ENCODE results near the gene ABCB6.
"Not testable (repeated sequence)": the region's sequence is repeated elsewhere in the genome, so short reads cannot be mapped to it uniquely, and the experiment has no call there.

Gene ABCB6

DNA sequence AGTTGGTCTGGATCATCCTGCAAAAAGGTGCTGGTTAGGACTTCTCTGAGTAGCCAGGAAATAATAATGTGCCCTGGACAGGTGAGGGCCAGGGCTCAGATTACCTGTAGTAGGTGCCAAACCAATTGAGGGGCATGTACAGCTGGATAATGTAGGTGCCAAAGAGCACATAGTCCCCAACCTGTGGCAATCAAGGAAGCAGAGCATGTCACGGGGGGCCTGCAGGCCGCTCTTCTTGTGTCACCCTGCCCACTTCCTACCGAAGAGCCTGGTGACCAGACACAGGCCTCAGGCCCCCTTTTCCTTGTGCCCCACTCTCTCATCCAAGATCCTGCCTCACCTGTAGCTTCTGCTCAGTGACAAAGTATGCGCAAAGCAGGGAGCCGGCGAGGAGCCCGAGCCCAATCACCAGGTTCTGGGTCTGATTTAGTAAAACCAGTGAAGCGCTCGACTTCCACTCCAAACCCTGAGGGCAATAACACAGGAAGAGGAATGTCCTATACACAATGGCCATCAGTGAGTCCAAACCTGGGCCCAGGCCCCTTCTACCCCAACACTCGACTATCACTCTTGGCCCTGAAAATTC lies 5.2 kb downstream of the ABCB6 start:
- DNase-seq (ENCODE audit: low spot score): no peak

DNA sequence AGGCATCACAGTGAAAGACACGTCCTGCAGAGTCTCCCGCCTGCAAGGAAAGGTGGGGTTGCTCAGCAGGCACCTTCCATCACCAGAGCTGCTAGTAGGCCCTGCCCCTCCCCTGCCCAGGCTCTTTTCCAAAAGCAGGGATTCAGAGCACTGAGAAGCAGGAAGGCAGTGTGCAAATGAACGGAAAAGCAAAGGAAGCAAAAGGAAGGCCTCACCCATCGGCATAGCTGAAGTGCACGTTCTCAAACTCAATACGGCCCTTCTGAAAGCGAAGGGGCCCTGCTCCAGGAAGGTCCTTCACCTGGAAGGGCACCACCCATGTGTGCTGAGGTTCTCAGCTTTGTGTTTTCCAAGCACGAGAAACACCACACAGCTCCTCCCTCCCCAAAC lies 5.7 kb downstream of the ABCB6 start:
- DNase-seq (ENCODE audit: low spot score): no peak

DNA sequence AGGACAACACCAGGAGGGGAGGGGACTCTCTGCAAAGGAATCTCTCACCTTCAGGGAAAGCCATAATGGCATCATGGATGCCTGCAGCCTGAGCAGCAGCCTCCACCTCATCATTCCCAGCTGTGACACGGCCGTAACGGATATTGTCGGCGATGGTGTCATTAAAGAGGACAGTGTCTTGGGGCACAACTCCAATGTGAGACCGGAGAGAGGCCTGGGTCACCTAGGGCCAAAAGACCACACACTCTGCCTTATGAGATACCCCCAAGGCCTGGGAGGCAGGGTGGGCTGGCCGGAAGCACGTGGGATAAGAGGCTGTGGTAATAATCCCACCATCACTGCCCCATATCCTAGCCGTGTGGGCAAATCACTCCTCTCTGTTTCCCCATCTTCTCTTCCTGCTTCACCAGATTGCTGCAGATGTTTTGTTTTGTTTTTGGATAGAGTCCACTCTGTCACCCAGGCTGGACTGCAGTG lies 7.8 kb downstream of the ABCB6 start:
- no peak for DNase-seq (ENCODE audit: low spot score)

DNA sequence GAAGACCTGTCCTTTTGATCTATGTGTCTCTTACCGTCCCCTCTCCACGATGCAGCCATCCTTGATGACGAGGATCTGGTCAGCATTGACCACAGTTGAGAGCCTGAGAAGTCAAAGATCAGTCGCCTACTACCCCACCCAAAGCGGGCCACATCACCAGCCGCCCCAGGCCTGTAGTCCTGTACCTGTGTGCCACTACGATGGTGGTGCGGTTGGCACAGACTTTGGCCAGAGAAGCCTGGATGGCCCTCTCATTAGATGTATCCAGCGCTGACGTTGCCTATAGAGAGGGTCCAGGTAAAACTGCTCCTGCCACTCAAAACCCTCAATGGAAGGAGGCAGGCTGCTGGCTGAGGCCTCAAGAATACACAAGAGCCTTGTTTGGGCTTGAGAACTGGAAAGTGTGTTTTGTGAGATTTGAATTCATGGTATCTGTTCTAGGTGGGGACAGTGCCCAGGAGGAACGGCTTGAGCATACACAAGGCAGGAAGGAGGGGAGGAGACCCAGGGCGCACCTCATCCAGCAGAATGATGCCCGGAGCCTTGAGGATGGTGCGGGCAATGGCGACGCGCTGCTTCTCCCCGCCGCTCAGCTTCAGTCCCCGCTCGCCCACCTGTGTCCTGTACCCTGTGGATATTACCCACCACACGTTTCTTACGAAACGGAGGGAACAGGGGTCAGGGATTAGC lies 8.4 kb downstream of the ABCB6 start:
- no peak for DNase-seq (ENCODE audit: low spot score)

DNA sequence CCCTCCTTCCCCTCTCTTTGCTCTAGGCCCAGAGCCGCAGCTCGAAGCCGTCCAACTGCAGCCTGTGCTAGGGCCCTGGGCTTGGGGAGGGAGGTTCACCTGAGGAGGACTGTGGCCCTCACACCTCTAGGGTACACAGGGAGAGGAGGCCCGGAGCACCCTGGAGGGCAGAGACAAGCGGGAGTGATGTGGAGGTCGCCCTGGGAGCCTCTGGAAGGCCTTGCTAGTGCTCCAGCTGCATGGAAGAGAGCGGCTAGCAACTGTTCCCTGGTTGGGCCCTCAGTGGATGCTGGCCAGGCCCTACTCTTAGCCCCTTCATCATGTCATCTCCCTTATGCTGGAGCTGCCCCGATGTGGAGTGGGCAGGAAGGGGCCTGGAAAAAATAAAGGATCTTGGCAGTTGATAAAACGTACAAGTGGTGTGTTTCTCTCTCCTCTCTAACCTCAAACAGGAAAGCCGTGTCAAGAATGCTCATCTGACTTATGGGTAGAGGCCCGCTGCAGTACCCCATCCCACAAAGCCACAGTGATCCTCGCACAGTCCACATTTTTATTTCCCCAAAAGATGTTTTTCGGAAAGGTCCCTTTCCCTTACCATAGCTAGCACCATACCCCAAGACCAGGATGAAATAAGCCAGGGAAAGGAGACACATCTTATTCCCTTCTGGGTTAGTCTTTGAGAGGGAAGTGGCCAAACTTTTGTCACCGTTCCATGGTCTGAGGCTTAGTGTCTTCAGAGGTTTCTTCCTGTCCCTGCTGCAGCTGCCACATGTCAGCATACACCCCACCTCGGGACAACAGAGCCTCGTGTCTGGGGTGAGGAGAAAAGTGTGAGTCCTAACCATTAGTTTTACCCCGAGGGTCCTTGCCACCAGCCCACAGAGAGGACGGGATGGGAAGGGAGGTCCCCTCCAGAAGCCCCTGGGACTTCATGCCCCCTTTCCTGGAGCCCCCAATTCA lies 9.2 kb downstream of the ABCB6 start:
- DNase-seq (ENCODE audit: low spot score): no peak

DNA sequence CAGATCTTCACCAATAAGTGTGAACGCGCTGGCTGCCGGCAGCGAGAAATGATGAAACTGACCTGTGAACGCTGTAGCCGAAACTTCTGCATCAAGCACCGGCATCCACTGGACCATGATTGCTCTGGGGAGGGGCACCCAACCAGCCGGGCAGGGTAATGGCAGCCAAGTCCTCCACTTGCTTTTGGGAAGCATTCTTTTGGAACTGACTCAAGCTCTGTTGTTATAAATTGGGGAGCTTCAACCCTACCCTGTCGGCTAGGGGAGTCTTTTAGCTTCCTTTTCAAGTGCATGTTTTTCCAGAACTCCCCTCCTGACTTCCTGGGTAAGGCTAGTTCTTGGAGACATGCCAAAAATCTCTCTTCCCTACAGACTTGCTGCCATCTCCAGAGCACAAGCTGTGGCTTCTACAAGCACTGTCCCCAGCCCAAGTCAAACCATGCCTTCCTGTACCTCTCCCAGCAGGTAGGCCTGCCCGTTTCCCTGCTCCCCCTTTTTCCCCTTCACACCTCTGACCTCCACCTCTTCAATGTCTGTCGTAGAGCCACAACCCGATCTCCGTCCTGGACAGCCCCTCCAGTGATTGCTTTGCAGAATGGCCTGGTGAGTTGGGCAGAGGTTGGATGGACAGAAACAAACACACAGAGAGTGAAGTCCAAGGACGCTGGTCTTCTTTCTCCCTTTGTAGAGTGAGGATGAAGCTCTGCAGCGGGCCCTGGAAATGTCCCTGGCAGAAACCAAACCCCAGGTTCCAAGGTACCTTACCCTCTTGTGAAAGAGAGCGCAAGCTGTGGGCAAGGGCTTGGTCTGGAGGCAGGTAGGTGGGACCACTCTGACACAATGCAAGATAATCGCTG lies 10.6 kb downstream of the ABCB6 start:
- DNase-seq (ENCODE audit: low spot score): peak; percentile 37

DNA sequence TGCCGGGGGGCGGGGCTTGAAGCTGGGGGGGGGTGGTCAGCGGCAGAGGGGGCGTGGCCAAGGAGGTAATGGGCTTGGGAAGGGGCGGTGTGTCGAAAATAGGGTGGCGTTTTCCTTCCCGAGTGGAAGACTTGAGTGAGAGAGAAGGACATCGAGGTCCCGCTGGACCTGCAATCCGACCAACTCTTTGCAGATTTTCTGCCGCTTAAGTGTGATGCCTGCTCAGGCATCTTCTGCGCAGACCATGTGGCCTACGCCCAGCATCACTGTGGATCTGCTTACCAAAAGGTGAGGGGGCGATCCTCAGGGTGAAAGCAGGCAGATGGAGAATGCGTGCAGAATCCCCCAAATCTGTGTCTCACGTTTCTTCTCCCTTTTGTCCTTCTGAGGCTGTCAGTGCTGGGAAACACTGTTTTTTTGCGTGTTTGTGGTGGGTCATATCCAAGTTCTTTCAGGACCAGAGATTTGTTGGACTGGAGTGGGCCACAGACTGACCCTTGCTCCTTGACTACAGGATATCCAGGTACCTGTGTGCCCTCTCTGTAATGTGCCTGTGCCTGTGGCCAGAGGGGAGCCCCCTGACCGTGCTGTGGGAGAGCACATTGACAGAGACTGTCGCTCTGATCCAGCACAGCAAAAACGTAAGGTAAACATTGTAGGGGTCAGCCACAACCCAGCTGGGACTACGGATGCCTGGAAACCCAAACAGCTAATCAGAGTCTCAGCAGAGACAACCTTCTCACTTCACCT lies 11.4 kb downstream of the ABCB6 start:
- no peak for DNase-seq (ENCODE audit: low spot score)

DNA sequence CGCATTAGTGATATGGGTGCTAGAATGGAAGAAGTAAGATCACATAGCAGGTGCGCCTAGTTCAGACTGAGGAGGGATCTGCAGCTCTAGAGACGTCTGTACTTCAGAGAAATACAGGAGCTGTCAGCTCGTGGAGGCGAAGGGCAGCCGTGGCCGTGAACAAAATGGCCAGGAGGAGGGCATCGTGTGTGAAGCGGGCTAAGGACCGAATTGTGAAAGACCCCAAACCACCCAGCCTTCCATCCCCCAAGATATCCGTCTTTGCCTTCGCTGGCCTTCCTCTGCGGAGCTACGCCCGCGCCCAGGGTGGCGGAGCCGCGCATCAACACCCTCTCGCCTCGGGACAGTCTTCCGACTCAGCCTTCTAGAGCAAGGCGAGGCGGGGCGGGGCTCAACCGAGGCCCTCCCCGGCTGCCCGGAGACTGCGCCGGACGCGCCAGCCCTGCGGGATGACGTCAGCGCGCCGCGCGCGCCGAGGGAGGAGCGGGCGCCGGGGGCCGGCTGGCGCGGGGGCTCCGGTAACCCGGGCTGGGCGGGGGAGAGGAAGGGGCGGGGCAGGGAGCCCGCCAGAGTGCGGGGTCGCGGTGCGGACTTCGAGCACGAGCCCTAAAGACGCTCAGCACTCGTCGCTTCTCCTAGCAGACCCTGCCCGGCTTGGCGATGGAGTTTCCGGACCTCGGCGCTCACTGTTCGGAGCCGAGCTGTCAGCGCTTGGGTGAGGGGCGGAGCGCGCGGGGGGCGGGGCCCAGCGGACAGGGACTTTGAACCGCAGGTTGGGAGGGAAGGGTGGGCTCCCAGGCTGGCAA lies 12.2 kb downstream of the ABCB6 start, which contains the start of gene ZFAND2B:
TSS of gene ZFAND2B (plus strand) at position 455 of the 806 bp plus-strand sequence. CDS start at position 661, 206 bp downstream.
- DNase-seq (ENCODE audit: low spot score): peak; percentile 99

DNA sequence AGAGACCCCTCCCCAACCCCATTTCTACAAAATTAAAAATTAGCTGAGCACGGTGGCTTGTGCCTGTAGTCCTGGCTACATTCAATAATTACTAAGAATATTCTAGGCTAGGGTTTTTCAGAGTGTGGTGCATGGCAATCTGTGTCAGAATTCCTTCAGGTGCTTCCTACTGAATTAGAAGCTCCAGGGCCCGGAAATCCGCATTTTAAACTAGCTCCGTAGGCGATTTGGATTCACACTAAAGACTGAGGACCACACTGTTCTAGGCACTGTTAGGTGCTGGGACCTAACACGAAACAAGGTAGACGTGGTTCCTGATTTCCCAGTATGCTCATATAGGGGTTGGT lies 12.8 kb downstream of the ABCB6 start:
- no peak for DNase-seq (ENCODE audit: low spot score)

DNA sequence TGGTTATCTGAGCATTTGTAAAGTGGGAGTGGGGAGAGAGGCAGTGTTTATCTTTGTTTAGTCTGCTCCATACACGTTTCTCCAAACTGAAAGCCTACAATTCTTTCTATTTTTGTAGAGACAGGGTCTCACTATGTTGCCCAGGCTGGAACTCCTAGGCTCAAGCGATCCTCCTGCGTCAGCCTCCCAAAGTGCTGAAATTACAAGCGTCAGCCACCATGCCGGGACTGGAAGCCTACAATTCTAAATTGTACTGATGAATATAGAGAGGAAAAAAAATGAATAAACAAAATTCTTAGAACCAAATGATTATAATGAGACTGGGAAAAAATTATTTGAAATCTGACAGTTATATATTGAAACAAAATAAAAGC lies 13.6 kb downstream of the ABCB6 start:
- DNase-seq (ENCODE audit: low spot score): no peak

DNA sequence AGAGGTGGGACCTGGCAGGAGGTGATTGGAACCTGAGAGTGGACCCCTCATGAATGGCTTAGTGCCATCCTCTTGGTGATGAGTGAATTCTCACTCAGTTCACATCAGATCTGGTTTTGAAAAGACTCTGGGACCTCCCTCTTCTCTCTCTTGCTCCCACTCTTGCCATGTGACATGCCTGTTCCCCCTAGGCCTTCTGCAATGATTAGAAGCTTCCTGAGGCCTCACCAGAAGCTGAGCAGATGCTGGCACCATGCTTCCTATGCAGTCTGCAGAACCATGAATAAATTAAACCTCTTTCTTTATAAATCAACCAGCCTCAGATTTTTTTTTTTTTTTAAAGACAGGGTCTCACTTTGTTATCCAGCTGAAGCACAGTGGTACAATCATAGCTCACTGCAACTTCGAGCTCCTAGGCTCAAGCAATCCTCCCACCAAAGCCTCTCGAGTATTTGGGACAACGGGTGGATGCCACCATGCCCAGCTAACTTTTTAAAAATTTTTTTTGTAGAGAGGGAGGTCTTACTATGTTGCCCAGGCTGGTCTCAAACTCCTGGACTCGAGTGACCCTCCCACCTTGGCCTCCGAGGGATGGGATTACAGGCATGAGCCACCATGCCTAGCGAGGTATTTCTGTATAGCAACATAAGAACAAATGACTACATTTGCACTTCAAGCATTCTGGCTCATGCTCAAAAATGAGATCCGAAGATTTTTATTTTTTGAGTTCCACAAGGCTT lies 14.2 kb downstream of the ABCB6 start:
- DNase-seq (ENCODE audit: low spot score): no peak

DNA sequence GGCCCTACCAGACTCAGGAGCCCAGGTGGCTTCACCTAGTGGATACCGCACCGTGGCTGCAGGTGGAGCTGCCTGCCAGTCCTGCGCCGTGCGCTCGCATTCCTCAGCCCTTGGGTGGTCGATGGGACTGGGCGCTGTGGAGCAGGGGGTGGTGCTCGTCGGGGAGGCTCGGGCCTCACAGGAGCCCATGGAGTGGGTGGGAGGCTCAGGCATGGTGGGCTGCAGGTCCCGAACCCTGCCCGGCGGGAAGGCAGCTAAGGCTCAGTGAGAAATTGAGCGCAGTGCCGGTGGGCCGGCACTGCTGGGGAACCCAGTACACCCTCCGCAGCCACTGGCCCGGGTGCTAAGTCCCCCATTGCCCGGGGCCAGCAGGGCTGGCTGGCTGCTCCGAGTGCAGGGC lies 17.4 kb downstream of the ABCB6 start:
- DNase-seq (ENCODE audit: low spot score): not testable (repeated sequence)

DNA sequence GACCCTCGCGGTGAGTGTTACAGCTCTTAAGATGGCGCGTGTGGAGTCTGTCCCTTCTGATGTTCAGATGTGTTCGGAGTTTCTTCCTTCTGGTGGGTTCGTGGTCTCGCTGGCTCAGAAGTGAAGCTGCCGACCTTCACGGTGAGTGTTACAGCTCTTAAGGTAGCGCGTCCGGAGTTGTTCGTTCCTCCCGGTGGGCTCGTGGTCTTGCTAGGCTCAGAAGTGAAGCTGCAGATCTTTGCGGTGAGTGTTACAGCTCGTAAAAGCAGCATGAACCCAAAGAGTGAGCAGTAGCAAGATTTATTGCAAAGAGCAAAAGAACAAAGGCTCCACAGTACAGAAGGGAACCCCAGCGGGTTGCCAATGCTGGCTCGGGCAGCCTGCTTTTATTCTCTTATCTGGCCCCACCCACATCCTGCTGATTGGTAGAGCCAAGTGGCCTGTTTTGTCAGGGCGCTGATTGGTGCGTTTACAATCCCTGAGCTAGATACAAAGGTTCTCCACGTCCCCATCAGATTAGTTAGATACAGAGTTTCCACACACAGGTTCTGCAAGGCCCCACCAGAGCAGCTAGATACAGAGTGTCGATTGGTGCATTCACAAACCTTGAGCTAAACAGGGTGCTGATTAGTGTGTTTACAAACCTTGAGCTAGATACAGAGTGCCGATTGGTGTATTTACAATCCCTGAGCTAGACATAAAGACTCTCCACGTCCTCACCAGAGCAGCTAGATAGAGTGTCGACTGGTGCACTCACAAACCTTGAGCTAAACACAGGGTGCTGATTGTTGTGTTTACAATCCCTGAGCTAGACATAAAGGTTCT lies 18.0 kb downstream of the ABCB6 start:
- not testable (repeated sequence) for DNase-seq (ENCODE audit: low spot score)

DNA sequence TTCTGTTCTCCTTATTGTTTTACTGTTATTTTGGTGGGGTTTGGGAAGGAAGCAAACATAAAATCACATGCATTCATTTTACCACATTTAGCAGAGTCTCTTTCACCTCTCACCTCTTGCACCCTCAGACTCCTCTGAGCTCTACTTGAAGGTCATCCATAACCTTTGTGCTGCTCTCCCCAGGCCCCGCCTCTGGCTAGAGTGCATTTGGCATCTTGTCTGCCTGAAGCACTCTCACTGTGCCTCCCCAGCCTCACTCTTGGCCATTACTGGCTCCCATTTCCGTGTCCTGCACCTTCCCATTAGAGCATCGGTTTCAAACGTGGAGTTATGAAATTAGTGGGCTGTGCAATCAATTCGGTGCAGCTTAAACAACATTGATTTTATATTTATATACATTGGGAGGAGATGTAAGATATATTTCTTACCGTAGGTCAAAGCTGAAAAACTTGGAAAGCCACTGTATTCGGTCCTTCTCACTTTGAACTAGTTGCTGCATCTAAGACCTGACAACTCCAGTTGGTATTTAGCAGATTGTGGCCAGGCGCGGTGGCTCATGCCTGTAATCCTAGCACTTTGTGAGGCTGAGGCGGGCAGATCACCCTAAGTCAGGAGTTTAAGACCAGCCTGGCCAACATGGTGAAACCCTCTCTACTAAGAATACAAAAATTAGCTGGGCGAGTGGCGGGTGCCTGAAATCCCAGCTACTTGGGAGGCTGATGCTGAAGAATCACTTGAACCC lies 19.1 kb downstream of the ABCB6 start:
- no peak for DNase-seq (ENCODE audit: low spot score)

DNA sequence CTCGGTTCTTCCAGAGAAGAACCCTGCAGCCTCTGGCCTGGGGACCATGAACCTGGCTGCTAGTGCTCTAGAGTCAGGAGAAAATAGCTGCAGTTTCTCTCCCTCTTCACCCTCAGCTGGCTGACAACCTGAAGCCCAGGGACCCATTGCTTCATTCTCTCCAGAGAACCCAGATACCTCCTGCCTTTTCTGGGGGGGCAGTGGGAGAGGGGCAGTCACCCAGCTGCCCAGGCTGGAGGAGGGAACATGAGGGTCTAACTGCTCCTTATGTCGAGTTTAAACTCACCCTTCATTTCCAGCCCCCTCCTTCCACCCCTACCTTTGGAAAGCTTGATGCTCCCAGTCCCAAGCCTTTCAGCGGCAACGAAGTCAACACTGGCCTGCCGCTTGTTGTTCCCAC lies 19.8 kb downstream of the ABCB6 start:
- no peak for DNase-seq (ENCODE audit: low spot score)

DNA sequence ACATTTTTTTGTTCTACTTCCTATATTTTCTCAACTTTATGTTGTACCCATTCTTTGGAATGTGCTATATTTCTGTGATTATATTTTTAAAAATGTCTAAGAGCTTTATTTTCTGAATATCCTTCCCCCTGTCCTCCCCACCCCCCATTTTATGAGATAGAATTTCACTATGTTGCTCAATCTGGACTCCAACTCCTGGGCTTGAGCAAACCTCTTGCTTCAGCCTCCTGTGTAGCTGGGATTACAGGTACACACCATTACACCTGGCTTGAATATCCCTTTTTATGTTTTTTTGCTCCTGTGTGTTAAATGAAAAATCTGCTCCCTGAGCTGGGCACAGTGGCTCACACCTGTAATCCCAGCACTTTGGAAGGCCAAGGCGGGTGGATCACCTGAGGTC lies 21.4 kb downstream of the ABCB6 start:
- no peak for DNase-seq (ENCODE audit: low spot score)

DNA sequence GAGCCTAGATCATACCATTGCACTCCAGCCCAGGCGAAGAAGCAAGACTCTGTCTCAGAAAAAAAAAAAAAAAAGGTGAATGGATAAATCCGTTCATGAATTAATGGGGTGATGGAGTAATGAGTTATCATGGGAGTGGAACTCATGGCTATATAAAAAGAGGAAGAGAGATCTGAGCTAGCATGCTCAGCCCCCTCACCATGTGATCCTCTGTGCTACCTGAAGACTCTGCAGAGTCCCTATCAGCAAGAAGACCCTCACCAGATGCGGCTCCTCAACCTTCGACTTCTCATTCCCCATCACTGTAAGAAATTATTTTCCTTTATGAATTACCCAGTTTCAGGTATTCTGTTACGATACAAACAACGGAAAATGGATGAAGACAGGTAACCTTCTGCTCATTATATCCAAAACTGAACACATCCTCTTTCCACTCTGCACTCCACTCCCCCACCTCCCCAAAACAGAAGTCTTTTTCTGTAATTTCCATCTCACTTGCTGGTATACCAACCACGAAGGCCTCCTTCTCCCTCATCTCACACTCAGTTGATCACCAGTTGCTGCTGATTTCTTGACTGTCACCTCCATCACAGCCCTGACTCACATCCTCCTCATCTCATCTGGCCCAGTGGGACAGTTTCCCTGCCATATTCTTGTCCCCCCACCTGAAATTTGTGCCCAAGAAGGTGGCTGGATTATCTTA lies 31.9 kb downstream of the ABCB6 start:
- DNase-seq (ENCODE audit: low spot score): no peak

Data from AG08395 (cell line).